Parathyroid adenoma (tissue), 2 donors: ENCODE results near the gene ADGRL3.

Source experiments
- H2AFZ ChIP-seq: fragments of 300-600 bp; sonication (generic); one replicate; pipeline ENCODE4 v1.7.0; 2017; ENCODE audit warnings: antibody characterized with exemption, mild to moderate bottlenecking
- H3K27ac ChIP-seq: fragments of 300-600 bp; sonication (generic); one replicate; pipeline ENCODE4 v1.7.0; 2017
- H3K27me3 ChIP-seq: fragments of 300-600 bp; sonication (generic); one replicate; pipeline ENCODE4 v1.7.0; 2017; ENCODE audit warnings: low read length; ENCODE audit not compliant: control insufficient read depth, insufficient read depth
- H3K36me3 ChIP-seq: fragments of 300-600 bp; sonication (generic); one replicate; pipeline ENCODE4 v1.7.0; 2017; ENCODE audit warnings: low read length; ENCODE audit not compliant: control insufficient read depth, insufficient read depth
- H3K4me1 ChIP-seq: fragments of 300-600 bp; sonication (generic); one replicate; pipeline ENCODE4 v1.7.0; 2017; ENCODE audit warnings: control low read depth
- H3K4me2 ChIP-seq: fragments of 300-600 bp; sonication (generic); one replicate; pipeline ENCODE4 v1.7.0; 2017; ENCODE audit warnings: low read length
- H3K4me3 ChIP-seq: fragments of 300-600 bp; sonication (generic); one replicate; pipeline ENCODE4 v1.7.0; 2017; ENCODE audit warnings: low read depth, low read length
- H3K79me2 ChIP-seq: fragments of 300-600 bp; sonication (generic); one replicate; pipeline ENCODE4 v1.7.0; 2017; ENCODE audit warnings: control low read depth
- H3K9ac ChIP-seq: fragments of 300-600 bp; sonication (generic); one replicate; pipeline ENCODE4 v1.7.0; 2017; ENCODE audit warnings: mild to moderate bottlenecking
- H3K9me3 ChIP-seq: fragments of 300-600 bp; sonication (generic); one replicate; pipeline ENCODE4 v1.7.0; 2017; ENCODE audit warnings: low read length; ENCODE audit not compliant: control insufficient read depth
- CTCF ChIP-seq: fragments of 300-600 bp; sonication (generic); IDR thresholded peaks from one replicate; pipeline ENCODE4 v1.7.0; 2017; ENCODE audit warnings: antibody characterized with exemption, mild to moderate bottlenecking
- donor health status: primary hyperparathyroidism.

Gene ADGRL3

DNA sequence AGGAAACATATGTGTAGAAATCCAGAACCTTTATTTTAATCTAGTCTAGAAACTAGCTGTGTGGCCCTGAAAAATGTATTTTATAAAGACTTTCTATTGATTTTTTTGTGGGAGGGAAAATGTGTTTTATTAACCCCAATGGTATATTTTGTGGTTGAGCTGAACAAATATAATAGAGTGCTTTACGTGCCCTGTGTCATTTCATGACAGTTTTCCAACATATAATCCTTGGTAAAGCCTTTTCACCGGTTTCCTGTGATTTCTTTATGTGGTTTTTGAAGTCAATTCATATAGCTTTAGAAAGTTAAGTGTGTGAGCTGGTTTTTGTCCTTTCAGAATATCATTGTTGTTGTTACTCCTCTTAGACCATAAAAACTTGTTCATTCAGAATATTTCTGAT lies 375.7 kb downstream of the ADGRL3 start:
- no peaks in the 10 kb centered on the region for H3K9me3 ChIP-seq
- H3K27ac ChIP-seq, result no peak overlapping the region
- H3K36me3 ChIP-seq, result no peaks in the 10 kb centered on the region
- H3K79me2 ChIP-seq, result no peaks in the 10 kb centered on the region
- no peak overlapping the region for H2AFZ ChIP-seq
- TF ChIP-seq CTCF, result no peak
- H3K9ac ChIP-seq, result no peak overlapping the region
- H3K27me3 ChIP-seq, result no peaks in the 10 kb centered on the region
- H3K4me2 ChIP-seq, result no peak overlapping the region
- no peak overlapping the region for H3K4me3 ChIP-seq
- no peaks in the 10 kb centered on the region for H3K4me1 ChIP-seq

DNA sequence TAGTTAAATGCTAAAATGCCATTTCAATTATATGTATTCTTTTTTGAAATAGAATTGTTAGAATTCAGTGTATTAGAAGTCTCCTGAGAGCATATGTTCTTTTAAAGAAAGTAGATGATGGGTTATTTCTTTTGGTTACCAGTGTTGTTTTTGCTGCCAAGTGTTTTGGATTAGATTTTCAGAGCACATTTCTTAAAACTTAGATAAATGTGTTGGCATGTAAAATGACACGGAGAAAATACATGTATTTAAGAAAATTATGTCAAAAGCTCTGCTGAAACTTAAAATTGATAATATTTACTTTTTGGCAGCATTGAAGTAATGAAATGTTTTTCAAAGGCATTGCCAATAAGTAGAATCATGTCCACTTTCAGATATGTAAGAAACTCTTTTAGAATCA lies 379.7 kb downstream of the ADGRL3 start:
- Histone ChIP-seq H3K27ac (no peak overlapping the region), H3K27me3 (no peaks in the 10 kb centered on the region), H3K4me3 (no peak overlapping the region), H3K9ac (no peak overlapping the region), H3K4me2 (no peak overlapping the region), H3K4me1 (no peaks in the 10 kb centered on the region), H2AFZ (no peak overlapping the region), H3K36me3 (no peaks in the 10 kb centered on the region), H3K9me3 (no peaks in the 10 kb centered on the region), H3K79me2 (no peaks in the 10 kb centered on the region)
- TF ChIP-seq CTCF, result no peak

GRCh38 chr4:61580721-61581377 lies 380.7 kb downstream of the ADGRL3 start:
- Histone ChIP-seq H3K27ac (no peak overlapping the region), H3K27me3 (no peaks in the 10 kb centered on the region), H3K4me2 (no peak overlapping the region), H3K4me3 (no peak overlapping the region), H3K36me3 (no peaks in the 10 kb centered on the region), H3K9ac (no peak overlapping the region), H3K9me3 (no peaks in the 10 kb centered on the region), H2AFZ (no peak overlapping the region), H3K4me1 (no peaks in the 10 kb centered on the region), H3K79me2 (no peaks in the 10 kb centered on the region)
- TF ChIP-seq CTCF, result no peak

DNA sequence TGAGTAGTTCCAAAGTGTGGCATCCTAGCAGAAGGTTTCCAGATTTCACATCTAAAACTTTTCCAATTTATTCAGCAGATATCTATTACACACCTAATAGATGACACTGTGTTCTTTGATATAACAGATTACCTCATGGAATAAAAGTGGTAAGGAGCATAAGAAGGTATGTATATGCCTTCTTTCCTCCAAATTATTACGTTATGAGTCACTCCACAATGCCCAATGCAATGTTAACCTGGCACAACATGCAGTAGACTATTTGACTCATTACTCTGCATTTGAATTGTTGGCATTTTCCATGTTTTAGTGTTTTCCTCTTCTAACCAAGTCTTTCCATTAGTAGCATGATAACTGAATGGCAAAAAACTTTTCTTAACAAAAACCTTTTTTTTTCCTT lies 383.6 kb downstream of the ADGRL3 start:
- H2AFZ ChIP-seq, result no peak overlapping the region
- no peaks in the 10 kb centered on the region for H3K4me1 ChIP-seq
- H3K9ac ChIP-seq, result no peak overlapping the region
- no peaks in the 10 kb centered on the region for H3K9me3 ChIP-seq
- H3K79me2 ChIP-seq, result no peaks in the 10 kb centered on the region
- no peak overlapping the region for H3K4me2 ChIP-seq
- H3K27me3 ChIP-seq, result no peaks in the 10 kb centered on the region
- no peak for TF ChIP-seq CTCF
- no peak overlapping the region for H3K27ac ChIP-seq
- no peaks in the 10 kb centered on the region for H3K36me3 ChIP-seq
- H3K4me3 ChIP-seq, result no peak overlapping the region
